Karpas-422 (cell line): ENCODE data around the gene DPH6. TPM values are rescaled to one million over a fixed set of nuclear protein-coding genes. Genes with fewer than 3 reads are reported as not detected.

Experiments used
- DNase-seq: peaks from one replicate; pipeline ENCODE4 v3.0.0-alpha.2; 2015
- H2AFZ ChIP-seq: fragments of 200-600 bp; sonication (generic); 2 replicates; pipeline ENCODE4 v1.6.1; 2014; ENCODE audit warnings: antibody characterized with exemption, low read length, mixed read lengths
- H3K27ac ChIP-seq: fragments of 200-600 bp; sonication (generic); 2 replicates; pipeline ENCODE4 v1.5.1; 2014; ENCODE audit warnings: mild to moderate bottlenecking, low read length, moderate library complexity
- H3K27me3 ChIP-seq: fragments of 200-600 bp; sonication (generic); 2 replicates; pipeline ENCODE4 v1.6.1; 2014; ENCODE audit warnings: low read length, mixed read lengths
- H3K36me3 ChIP-seq: fragments of 200-600 bp; sonication (generic); 2 replicates; pipeline ENCODE4 v1.6.1; 2014; ENCODE audit warnings: low read length, mixed read lengths; ENCODE audit not compliant: insufficient read depth
- H3K4me1 ChIP-seq: fragments of 200-600 bp; sonication (generic); 2 replicates; pipeline ENCODE4 v1.6.1; 2014; ENCODE audit warnings: mild to moderate bottlenecking, low read length, mixed read lengths
- H3K4me2 ChIP-seq: fragments of 200-600 bp; sonication (generic); 2 replicates; pipeline ENCODE4 v1.6.1; 2014; ENCODE audit warnings: low read length, low read depth, mild to moderate bottlenecking; ENCODE audit not compliant: poor library complexity, severe bottlenecking
- H3K4me3 ChIP-seq: fragments of 200-600 bp; sonication (generic); 2 replicates; pipeline ENCODE4 v1.5.1; 2014; ENCODE audit warnings: mild to moderate bottlenecking, antibody characterized with exemption, low read length, mixed read lengths
- H3K79me2 ChIP-seq: fragments of 200-600 bp; sonication (generic); 2 replicates; pipeline ENCODE4 v1.6.1; 2014; ENCODE audit warnings: mild to moderate bottlenecking, low read length, mixed read lengths
- H3K9ac ChIP-seq: fragments of 200-600 bp; sonication (generic); 2 replicates; pipeline ENCODE4 v1.6.0; 2014; ENCODE audit warnings: low read length
- H3K9me2 ChIP-seq: fragments of 200-600 bp; sonication (generic), shearing (Covaris generic); replicated peaks from 2 replicates; pipeline ENCODE4 v1.6.0; 2014; ENCODE audit warnings: mild to moderate bottlenecking, low read length, moderate library complexity; ENCODE audit not compliant: insufficient read depth
- H3K9me3 ChIP-seq: fragments of 300-700, 200-600 bp; sonication (generic); 2 replicates; pipeline ENCODE4 v1.6.1; 2014; ENCODE audit warnings: low read length, mixed read lengths
- H4K20me1 ChIP-seq: fragments of 200-600 bp; sonication (generic); 2 replicates; pipeline ENCODE4 v1.6.1; 2014; ENCODE audit warnings: mild to moderate bottlenecking, antibody characterized with exemption, low read length, low read depth; ENCODE audit not compliant: insufficient read depth
- total RNA-seq: library from RNA; depleted of rRNA; stranded (reverse); fragments of >200 nt; shearing (Covaris generic); gene quantifications from 2 replicates; pipeline ENCODE4 v1.2.3, GENCODE V29; 2014; ENCODE audit warnings: low replicate concordance

Gene DPH6
- total RNA-seq, 1 experiment from 2014 or later, result 15.4 TPM

- no peak overlapping the region for H2AFZ ChIP-seq
Measured at GRCh38 chr15:35549567-35549966, 3.6 kb upstream of the DPH6 start.

GRCh38 chr15:35548435-35548834 is 2.5 kb upstream of the DPH6 start:
- H2AFZ ChIP-seq, result no peak overlapping the region
- no peak overlapping the region for H3K9ac ChIP-seq
- peaks cover 33% of the 10 kb centered on the region for H3K4me1 ChIP-seq
- no peak overlapping the region for H3K4me3 ChIP-seq
- no peaks in the 10 kb centered on the region for H3K27me3 ChIP-seq
- no peaks in the 10 kb centered on the region for H4K20me1 ChIP-seq
- H3K9me2 ChIP-seq, result no peaks in the 10 kb centered on the region
- no peak overlapping the region for H3K27ac ChIP-seq
- peaks cover 3% of the 10 kb centered on the region; the same call in 1 of the 2 replicates for H3K79me2 ChIP-seq
- no peak overlapping the region for H3K4me2 ChIP-seq
- H3K36me3 ChIP-seq, result no peaks in the 10 kb centered on the region
- H3K9me3 ChIP-seq, result no peaks in the 10 kb centered on the region
- DNase-seq, result no peak

More at GRCh38 chr15:35549567-35549966, 3.6 kb upstream of the DPH6 start:
- Histone ChIP-seq H3K9ac (no peak overlapping the region), H3K4me3 (no peak overlapping the region), H3K36me3 (no peaks in the 10 kb centered on the region), H3K27ac (no peak overlapping the region), H3K27me3 (no peaks in the 10 kb centered on the region), H3K9me2 (no peaks in the 10 kb centered on the region), H3K9me3 (no peaks in the 10 kb centered on the region), H3K79me2 (no peaks in the 10 kb centered on the region; the same call in 1 of the 2 replicates), H4K20me1 (no peaks in the 10 kb centered on the region), H3K4me1 (peaks cover 27% of the 10 kb centered on the region), H3K4me2 (no peak overlapping the region)
- no peak for DNase-seq

GRCh38 chr15:35547775-35548364 is 1.9 kb upstream of the DPH6 start:
- Histone ChIP-seq H3K9ac (no peak overlapping the region), H3K4me1 (peaks cover 33% of the 10 kb centered on the region), H3K9me3 (no peaks in the 10 kb centered on the region), H2AFZ (no peak overlapping the region), H3K36me3 (no peaks in the 10 kb centered on the region), H4K20me1 (no peaks in the 10 kb centered on the region), H3K4me3 (no peak overlapping the region), H3K27ac (no peak overlapping the region), H3K27me3 (no peaks in the 10 kb centered on the region), H3K9me2 (no peaks in the 10 kb centered on the region), H3K79me2 (peaks cover 3% of the 10 kb centered on the region; the same call in 1 of the 2 replicates), H3K4me2 (no peak overlapping the region)
- no peak for DNase-seq

DNA sequence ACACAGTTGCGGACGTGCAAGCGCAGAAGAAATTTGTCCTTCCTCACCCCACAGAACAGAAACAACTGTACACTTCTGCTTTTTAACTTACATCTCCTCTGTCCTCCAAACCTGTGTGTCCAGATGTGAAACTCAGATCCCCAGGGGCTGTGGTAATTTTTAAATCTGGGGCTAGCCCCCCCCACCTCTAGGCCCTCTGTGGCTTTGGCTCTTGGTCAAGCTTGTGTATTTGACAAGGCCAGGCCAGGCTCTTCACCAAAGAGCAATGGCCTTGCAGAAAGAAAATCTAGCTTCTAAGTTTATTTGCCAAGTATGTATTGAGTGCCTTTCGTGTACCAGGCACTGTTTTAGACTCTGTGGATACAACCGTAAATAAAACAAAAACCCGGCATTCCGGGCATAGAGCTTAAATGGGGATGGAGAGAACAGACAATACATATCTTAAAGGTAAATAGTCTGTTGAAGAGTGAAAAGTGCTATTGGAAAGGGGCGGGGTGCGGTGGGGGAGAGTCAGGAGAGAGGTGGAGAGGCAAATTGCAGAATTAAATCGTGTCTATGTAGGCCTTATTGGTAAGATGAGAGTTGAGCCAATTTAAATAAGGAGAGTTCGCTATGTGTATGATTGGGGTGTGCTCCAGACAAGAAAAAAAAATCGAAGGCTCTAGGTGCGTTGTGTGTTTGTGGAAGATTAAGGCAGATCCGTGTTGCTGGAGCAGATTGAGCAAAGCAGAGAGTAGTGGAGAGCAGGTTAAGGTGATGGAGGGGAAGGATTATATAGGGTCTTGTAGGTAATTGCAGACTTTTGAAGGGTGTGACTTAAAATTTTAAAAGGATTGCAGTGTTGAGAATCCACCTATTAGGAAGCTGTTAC is 781 bp upstream of the DPH6 start:
- Histone ChIP-seq H3K4me1 (peaks cover 33% of the 10 kb centered on the region), H3K9me2 (no peaks in the 10 kb centered on the region), H3K27me3 (no peaks in the 10 kb centered on the region), H3K9ac (peak overlapping the region; percentile 92), H3K27ac (peak overlapping the region; percentile 82), H3K4me3 (peak overlapping the region; percentile 68), H4K20me1 (no peaks in the 10 kb centered on the region), H3K4me2 (peak overlapping the region; percentile 71), H3K79me2 (peaks cover 3% of the 10 kb centered on the region; the same call in 1 of the 2 replicates), H3K9me3 (no peaks in the 10 kb centered on the region), H3K36me3 (no peaks in the 10 kb centered on the region), H2AFZ (peak overlapping the region; percentile 73)
- DNase-seq, result no peak

GRCh38 chr15:35545316-35545823 is 595 bp downstream of the DPH6 start:
- peak overlapping the region; percentile 68 for H3K4me3 ChIP-seq
- peaks cover 3% of the 10 kb centered on the region; the same call in 1 of the 2 replicates for H3K79me2 ChIP-seq
- no peaks in the 10 kb centered on the region for H3K9me3 ChIP-seq
- no peaks in the 10 kb centered on the region for H3K27me3 ChIP-seq
- H3K36me3 ChIP-seq, result no peaks in the 10 kb centered on the region
- peaks cover 33% of the 10 kb centered on the region for H3K4me1 ChIP-seq
- H4K20me1 ChIP-seq, result no peaks in the 10 kb centered on the region
- H3K27ac ChIP-seq, result peak overlapping the region; percentile 82
- H3K9ac ChIP-seq, result peak overlapping the region; percentile 92
- peak overlapping the region; percentile 71 for H3K4me2 ChIP-seq
- H3K9me2 ChIP-seq, result no peaks in the 10 kb centered on the region
- peak overlapping the region; percentile 73; the same call in 1 of the 2 replicates for H2AFZ ChIP-seq
- DNase-seq, result peak; percentile 73

GRCh38 chr15:35540885-35541284 is 5.1 kb downstream of the DPH6 start:
- no peak overlapping the region for H3K4me2 ChIP-seq
- no peak for DNase-seq

GRCh38 chr15:35540021-35540420 is 5.9 kb downstream of the DPH6 start:
- Histone ChIP-seq H4K20me1 (no peaks in the 10 kb centered on the region), H3K27ac (no peak overlapping the region), H3K4me1 (peaks cover 11% of the 10 kb centered on the region), H3K4me2 (no peak overlapping the region), H3K27me3 (no peaks in the 10 kb centered on the region), H3K4me3 (no peak overlapping the region), H3K9me3 (no peaks in the 10 kb centered on the region), H3K9ac (no peak overlapping the region), H3K36me3 (no peaks in the 10 kb centered on the region), H3K9me2 (no peaks in the 10 kb centered on the region), H3K79me2 (peaks cover 3% of the 10 kb centered on the region; the same call in 1 of the 2 replicates), H2AFZ (no peak overlapping the region)
- DNase-seq, result no peak

More at GRCh38 chr15:35540885-35541284, 5.1 kb downstream of the DPH6 start:
- peaks cover 3% of the 10 kb centered on the region; the same call in 1 of the 2 replicates for H3K79me2 ChIP-seq
- no peak overlapping the region for H3K9ac ChIP-seq
- no peaks in the 10 kb centered on the region for H4K20me1 ChIP-seq
- H2AFZ ChIP-seq, result no peak overlapping the region; the same call in 1 of the 2 replicates
- H3K4me1 ChIP-seq, result peaks cover 16% of the 10 kb centered on the region
- H3K4me3 ChIP-seq, result no peak overlapping the region
- H3K27ac ChIP-seq, result no peak overlapping the region
- H3K9me3 ChIP-seq, result no peaks in the 10 kb centered on the region
- no peaks in the 10 kb centered on the region for H3K36me3 ChIP-seq
- H3K27me3 ChIP-seq, result no peaks in the 10 kb centered on the region
- H3K9me2 ChIP-seq, result no peaks in the 10 kb centered on the region

- Histone ChIP-seq H3K4me3 (no peak overlapping the region), H3K36me3 (no peaks in the 10 kb centered on the region), H3K27ac (no peak overlapping the region), H3K9me3 (no peaks in the 10 kb centered on the region), H3K9ac (no peak overlapping the region), H2AFZ (no peak overlapping the region), H3K27me3 (no peaks in the 10 kb centered on the region), H3K79me2 (no peaks in the 10 kb centered on the region), H4K20me1 (no peaks in the 10 kb centered on the region), H3K4me1 (no peaks in the 10 kb centered on the region), H3K4me2 (no peak overlapping the region), H3K9me2 (no peaks in the 10 kb centered on the region)
- DNase-seq, result no peak
Measured at GRCh38 chr15:35535365-35535916, 10.5 kb downstream of the DPH6 start.
